ENCODE results near the gene THADA.
"Not testable (repeated sequence)": the region's sequence is repeated elsewhere in the genome, so short reads cannot be mapped to it uniquely, and the experiment has no call there.

The THADA gene

DNA sequence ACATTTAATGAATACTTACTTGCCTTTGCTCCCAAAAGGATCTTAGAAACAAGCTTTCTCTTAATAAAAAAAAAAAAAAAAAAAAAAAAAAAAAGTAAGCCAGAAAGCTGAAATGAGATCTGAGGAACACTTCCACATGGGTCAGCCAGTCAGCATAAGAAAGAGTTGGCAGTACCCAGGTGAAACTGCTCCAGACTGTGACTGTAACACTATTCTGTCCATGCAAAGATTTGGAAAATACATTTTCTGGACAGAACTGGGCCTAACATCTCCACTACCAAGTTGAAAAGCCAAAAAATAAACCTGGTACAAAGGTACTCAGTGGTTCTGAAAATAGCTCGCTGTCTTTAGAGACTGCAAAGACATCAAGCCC is 135.7 kb downstream of the THADA start:
- DNase-seq, result no peak

DNA sequence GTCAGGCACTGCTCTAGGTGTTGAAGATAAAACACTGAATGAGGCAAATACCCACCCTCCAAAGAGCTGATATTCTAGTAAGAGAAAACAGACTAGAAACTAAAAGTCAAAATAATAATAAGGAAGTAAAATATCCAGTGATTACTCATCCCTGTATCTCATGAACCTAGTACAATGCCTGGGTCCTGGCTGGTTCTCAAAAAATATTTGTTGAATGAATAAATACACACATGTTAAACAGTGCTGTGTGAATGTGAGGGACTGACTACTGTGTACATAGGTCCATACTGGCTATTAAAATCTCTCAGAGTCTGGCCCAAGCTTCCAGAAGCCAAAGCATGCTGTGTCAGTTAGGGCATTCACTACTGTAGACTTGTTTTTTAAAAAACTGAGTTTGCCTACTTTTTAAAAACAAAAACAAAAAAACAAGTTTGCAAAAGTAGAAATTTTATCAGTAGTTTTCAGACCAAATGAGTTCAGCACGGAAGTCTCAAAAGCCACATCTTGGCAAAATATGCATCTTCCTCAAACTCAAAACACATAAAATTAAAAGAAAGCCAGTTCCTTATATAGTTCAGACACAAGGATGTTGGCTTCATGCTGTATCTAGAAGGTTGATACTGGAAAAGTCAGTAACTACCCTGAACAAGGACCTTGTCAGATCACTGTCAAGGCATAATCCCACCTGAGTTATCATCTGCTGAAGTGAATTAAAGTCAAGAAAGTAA is 136.2 kb downstream of the THADA start:
- DNase-seq, result no peak

DNA sequence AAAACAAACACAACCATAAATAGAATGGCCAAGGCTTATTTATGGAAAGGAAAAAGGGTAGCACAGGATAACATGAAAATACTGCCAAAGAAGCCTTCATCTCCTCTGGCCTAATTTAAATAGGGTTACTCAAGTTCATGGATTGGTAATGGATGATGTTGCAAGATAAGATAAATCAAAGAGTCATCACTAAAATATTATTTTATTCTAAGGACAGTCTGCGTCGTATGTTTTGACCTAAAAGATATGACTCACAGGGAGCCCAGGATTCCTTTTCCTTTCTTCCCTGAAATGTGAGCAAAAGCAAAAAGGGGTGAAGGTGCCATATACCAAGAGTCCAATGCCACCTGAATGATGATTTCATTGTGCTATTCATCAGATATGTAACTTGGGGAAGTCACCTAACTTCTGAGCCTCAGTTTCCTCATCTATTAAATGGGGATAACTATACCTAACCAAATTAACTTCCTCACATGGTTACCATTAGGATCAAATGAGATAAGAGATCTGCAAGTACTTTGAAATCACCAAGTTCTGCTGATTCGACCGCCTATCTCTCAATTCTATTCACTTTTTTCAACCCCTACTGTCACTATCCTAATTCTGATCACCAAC is 137.7 kb downstream of the THADA start:
- no peak for DNase-seq

DNA sequence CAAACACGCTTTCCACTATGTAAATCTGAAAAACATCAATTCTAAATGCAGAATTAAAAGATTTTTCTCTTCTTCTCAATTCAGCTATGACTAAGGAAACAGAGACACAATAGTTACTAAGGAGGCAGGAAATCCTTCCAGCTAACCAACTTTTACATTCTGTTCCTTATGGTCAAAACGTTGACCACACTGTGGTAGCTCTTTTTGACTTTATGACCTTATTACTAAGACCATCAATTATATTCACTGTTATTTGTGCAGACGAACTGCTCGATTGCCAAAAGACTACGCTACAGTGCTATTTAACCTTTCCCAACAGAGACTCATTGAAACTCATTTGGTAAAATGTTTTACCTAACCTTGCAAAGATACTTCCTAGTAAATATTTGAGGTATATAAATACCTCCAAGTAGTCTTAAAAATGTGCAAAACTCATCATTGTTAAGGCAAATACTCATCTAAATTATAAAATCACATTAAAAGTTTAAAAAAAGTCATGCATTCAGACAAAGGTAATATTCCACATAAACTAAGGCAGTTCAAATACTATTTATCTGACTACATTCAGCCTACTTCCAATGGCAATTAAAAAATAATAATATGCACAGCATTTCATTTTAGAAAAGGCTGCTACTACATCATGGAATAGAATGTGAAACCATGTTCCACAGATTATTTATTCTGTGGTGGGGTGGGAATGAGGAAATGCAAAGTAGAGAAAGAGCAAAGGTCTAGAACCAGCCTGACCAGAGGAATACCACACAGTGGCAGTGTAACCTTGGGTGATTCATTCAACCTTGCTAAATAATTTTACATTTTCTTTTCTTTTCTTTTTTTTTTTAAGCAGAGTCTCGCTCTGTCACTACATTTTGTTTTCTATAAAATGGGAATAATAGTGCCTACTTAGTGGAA is 139.9 kb downstream of the THADA start:
- peak; percentile 16 for DNase-seq

DNA sequence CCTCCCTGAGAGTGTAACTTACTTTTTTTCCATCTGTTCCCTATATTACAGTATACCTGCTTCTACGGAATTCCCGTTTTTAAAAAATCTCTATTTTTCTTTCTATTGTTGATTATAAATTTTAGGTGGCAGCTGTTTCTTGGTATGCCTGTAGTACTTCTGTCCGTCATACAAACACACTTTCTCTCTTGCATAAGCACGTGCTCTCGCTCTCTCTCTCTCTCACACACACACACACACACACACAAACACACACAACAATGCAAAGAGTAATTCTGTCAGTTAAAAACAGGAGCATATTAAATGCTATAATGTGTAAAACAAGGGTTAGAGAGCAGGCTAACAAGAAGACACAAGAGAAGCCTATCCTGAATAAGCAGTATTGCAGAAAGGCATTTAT is 140.5 kb downstream of the THADA start:
- DNase-seq, result no peak

DNA sequence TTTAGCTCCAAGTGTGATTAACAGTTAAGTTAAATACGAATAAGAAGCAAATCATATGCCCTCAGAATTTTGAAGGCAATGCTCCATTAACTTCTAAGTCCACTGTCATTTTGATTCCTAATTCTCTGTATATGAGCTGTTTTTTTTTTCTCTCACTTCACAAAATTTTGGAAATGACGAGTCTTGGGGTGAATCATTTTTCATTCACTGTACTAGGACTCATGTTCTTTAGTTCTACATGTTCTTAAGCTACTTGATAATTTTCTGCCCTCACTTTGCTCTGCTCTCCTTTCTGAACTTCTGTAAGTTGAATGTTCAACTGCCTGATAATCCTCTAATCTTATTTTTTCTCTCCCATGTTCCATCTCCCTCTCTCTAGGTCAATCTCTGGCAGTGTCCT is 141.0 kb downstream of the THADA start:
- no peak for DNase-seq

DNA sequence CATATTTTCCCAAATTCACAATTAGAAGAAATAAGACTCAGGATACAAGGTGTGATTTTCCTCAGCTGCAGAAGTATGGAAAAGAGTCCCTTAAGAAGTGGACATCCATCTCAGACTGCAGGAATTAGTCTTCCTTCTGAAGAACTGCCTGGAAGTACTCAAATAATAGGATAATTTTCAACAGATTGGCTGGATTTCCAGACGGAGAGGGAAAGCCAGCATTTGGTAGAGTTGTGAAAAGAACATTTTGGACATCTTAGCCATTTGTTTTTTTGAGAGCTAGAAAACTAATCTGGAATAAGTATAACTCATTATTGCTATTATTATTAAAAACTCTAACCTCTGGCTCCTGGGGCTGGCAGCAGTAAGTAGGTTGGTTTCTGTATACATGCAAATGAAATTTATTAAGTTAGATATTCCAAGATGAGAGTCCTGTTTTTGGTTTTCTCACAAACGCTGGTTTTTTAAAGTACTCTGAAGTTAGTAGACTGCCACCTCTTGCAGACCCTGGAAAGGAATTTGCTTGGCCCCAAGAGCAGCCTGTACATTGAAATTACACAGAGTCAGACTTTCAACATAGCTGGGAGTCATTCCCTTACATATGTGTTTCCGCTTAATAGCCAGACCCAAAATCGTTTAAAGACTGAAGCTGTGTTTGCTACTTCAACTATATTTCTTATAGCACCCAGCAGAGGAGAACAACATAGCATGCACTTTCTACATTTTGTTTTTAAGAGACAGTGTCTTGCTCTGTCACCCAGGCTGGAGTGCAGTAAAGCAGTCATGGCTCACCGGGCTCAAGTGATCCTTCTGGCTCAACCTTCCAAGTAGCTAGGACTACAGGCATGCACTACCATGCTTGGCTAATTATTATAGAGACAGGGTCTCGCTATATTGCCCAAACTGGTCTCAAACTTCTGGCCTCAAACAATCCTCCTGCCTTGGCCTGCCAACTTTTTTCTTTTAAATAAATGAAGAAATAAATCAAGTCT is 142.4 kb downstream of the THADA start:
- DNase-seq, result no peak

DNA sequence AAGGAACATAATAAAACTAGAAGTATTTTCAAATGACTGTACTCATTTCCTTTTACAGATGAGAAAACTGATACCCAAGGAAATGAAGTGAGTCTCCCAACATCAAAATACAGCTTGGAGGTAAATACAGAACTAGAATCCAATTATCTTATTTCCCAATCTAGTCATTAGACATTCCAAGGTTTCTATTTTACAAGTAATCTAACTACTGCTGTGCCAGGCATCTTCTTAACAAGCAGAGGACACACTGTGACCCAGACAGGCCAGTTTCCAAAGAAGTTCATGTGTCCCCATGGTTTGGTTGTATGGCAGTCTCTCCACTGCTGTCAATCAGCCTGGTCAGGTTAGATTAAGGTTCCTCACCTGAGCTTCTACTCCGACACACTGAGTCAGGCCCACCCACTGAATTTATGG is 143.5 kb downstream of the THADA start:
- DNase-seq, result no peak

DNA sequence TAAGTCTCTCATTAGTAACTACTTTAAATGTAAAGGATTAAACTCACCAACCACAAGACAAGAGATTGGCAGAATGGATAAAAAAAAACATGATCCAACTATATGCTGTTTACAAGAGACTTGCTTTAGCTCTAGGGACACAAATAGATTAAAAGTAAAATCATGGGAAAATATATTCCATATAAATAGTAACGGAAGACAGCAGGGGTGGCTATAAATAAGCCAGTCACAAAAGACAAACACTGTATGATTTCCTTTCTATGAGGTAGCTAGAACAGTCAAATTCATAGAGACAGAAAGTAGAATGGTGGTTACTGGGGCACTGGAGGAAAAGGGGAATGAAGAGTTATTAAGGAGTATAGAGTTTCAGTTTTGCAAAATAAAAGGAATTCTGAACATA is 145.2 kb downstream of the THADA start:
- no peak for DNase-seq

DNA sequence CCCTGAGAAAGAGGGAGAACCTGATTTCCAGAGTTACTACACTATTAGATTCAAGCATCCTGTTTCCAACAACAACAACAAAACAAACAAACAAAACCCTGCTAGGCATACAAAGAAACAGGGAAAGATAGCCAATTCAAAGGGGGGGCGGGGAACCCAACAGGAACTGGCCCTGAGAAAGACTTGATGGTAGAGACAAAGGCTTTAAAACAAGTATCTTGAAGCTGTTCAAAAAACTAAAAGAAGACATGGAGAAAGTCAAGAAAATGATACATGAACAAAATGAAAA is 147.1 kb downstream of the THADA start:
- no peak for DNase-seq

DNA sequence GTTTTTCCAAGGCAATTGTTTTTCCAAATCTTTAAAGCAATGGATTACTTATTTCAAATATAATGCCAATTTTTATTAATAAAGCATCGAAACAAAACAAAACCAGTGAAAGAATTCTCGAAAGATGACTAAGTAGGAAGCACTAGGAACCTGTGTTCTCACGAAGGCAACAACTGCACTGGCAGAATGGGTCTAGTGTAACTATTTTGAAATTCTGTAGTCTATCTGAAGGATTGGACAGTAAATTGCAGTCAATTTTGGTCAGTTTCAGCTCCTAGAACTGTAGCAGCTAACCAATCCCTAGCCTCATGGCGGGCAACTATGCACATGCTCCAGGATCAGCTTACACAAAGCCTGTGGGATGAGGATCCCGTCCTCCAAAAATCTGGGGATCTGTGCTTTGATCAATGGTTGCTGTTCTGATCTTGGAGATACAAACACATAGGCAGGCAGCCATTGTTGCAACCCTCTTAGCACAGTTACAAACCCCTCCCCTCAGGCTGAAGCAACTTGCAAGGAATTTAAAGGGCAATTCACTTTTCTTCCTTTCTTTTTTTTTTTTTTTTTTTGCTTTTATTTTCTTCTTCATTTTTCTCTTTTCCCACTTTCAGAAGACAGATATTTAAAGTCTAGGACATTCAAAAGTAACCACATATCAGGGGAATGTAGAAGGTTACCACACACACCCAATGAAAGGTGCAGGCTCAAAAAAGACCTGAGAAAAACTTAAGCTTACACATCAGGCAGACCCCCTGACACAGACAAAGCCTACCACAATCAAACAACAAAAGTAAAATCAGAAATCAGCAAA is 147.6 kb downstream of the THADA start:
- DNase-seq, result no peak

DNA sequence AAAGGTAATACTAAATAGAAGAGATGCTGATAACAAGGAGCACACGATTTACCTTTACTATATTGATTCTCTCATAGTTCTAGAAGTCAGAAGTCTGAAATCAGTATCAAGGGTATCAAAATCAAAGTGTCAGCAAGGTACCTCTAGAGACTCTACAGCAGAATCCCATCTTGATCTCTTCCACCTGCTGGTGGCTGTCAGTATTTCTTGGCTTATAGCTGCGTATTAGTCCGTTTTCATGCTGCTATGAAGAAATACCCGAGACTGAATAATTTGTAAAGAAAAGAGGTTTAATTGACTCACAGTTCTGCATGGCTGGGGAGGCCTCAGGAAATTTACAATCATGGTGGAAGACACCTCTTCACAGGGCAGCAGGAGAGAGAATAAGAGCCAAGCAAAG is 149.1 kb downstream of the THADA start:
- DNase-seq, result not testable (repeated sequence)

DNA sequence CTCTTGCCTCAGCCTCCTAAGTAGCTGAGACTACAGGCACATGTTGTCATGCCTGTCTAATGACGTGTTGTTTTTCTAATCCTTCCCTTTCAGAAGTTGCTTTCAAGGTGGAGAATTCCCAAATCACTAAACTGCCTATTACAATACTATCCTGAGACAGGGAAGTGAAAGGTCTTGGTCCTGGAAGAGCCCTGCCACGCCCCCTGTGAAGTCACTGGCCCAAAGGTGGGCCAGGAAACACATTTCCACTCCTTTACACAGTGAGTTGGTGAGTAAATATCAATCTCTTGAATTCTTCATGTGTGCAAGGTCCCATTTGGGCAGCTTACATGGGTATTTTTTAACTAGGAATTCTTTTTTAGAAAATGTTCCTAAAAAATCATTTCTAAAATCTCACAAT is 150.1 kb downstream of the THADA start:
- DNase-seq, result no peak

DNA sequence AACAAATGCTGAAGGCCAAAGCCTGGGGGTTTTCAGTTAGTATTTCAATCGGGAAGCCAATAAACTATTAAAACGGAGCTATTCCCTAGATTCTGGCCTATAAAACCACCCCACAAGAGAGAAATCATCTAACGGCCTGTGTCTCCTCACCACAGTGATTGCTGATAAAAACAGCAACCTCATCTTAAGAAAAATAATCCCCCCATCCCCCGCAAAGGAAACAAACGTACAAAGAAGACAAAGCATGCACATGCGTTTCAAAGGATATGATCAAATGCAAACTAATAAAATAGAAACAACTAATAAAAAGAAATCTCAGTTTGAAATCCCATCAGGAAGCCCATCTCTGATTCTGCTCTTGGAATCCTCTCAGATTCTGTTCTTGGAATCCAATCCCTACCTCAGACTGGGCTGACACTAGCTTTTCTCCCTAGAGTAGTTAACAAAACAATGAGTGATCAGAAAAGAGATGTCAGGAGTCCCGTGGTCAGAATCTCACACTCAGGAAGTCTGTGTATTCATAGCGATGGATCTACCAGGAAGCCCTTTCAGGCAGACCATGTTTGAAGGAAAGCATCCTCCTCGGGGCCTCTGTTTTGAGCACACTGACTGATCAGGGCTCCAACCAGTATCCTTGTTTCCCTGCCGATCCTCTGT is 150.7 kb downstream of the THADA start:
- no peak for DNase-seq

DNA sequence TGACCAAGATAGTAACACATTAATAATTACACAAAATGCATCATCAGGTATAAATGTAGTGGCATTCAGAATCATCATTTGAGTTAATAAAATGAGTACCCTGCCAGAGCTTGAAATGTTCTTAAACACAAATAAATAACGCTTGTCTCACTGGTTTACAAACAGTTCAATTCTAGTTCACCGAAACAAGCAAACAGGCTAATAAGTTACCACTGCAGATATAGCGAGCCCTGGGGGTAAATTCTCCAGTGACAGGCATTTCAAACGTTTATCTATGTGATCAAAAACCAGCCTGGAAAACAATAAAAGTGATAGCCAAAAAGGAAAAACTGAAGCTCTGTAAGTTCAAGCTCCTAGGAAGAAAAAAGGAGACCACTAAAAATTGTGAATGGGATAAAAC is 152.6 kb downstream of the THADA start:
- no peak for DNase-seq

DNA sequence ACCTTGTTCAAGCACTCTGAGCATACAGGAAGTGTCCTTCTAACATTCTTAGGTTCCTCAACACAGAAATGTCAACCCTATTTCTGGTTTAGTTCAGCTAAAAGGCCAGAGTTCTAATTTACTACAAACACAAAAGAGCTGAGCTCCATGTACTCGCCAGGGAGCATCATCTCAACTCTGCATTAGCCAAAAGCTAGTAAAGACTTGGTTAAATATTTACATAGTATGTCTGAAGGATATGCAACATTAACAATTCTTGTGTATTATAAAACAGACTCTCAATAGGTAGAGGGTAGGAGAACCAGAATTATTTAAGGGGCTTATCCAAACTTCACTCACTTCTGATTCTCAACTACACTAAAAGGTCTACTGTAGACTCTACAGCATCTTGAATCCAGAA is 154.6 kb downstream of the THADA start:
- DNase-seq, result no peak

DNA sequence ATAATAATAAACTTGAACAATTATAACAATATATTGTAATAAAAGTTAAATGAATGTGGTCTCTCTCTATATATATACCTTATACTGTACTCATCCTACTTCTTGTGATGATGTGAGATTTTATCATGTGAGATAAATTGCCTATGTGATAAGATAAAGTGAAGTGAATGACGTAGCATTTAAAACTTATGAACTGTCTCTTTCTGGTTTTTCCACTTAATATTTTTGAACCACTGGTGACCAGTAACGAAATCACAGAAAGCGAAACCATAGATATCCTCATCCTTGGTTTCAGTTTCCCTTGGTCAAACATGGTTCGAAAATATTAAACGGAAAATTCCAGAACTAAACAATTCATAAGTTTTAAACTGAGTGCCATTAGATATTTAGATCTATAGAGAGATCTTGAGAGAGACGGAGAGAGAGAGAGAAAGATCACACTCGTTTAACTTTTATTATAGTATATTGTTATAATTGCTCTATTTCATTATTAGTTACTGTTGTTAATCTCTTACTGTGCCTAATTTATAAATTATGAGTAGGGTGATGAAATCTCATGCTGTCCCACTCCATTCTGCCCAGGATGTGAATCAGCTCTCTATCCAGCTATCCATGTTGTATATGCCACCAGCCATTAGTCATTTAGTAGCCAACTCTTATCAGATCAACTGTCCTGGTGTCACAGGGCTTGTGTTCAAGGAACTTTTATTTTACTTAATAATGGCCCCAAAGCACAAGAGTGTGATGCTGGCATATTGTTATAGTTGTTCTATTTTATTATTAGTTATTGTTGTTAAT is 156.8 kb downstream of the THADA start:
- no peak for DNase-seq

DNA sequence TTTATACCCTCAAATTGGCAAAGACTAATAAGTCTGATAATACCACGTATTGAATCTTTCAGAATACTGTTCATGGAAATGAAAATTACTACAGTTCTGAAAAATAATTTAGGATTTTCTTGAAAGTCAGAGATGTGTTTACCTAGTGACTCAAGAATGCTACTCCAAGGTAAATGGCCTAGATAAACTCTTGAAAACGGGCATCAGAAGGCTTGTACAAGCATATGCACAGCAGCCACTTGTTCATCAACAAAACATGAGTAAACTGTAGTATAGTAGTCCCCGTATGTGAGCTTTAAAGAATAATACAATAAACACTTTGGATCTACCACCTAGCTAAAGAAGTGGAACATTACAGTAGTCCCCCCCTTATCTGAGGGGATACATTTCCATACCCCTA is 157.5 kb downstream of the THADA start:
- no peak for DNase-seq

DNA sequence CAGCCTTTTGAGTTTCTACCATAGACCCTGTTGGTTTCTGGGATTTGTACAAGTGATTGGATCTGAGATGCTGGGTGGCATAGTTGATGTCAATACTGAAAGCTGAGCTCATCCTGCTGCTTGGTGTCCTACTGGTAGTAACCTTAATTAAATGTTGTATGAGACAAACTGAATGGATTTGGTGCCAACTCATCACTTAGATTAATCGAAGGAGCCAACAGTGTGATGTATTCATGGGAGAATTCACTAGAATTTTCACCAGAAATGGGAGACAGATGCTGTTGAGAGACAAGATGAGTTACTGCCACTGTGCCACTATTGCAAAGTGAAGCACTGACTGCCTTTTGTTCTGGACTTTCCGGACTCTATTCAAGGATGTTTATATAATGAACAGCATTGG is 158.5 kb downstream of the THADA start:
- DNase-seq, result no peak

DNA sequence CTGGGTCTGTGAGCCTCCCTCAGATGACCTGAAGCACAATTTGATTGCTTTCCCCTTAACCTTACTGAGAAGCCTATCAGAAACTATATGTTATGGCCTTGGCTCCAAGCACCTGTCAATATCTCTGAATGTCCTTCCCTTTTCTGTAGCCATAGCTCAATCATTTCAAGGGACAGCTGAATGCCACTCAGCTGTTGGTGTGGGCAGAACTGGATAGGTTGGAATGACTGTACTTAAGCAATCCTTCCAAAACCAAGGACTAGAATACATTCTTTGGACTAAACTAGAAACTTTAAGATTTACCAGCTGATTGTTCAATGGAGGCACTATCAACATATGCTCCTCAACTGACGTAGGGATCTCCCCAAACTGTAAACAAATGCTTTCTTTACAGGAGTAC is 159.4 kb downstream of the THADA start:
- DNase-seq, result no peak

DNA sequence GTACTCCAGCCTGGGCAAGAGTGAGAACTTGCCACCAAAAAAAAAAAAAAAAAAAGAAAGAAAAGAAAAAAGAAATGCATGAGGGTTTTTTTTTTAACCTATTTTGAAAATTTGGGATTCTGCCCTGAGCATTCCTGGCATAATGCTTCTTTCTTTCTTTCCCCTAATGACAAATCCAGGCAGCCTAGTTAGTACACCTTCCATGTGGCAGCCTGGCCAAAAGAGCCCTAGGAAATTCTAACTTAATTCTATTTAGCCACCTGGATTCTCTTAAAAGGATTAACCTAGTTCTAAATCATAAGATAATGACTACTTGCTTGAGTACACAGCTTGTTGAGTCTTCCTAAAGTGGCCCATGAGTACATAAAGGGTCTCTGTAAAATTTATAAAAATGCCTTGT is 160.1 kb downstream of the THADA start:
- no peak for DNase-seq
